K562 (cell line): ENCODE results near the gene ZNF362. TPM values are rescaled to one million over a fixed set of nuclear protein-coding genes. Genes with fewer than 3 reads are reported as not detected.

Experiments
- ATAC-seq: fragments of 200-7000 bp; cut with Tn5 transposase; 3 replicates; pipeline ENCODE4 v1.9.1; 2020; ENCODE audit warnings: moderate library complexity
- BruUV-seq: library from RNA; stranded (reverse); fragments of 400-500 nt; replicated peaks from 2 replicates; lab custom pipeline; 2021; lab: Mats Ljungman, UMichigan
- CTCF ChIA-PET: fragments of 300-600 bp; formaldehyde crosslinking; extraction: SDS; loops from one replicate; lab custom pipeline; 2021; ENCODE audit warnings: low intra/inter-chr PET ratio; lab: Yijun Ruan, JAX
- POLR2A ChIA-PET: fragments of 300-600, 350-650 bp; sonication (Branson Sonifier 250); formaldehyde crosslinking; extraction: SDS; loops from one replicate; lab custom pipeline; 2021; ENCODE audit warnings: antibody characterized with exemption, inconsistent platforms; lab: Yijun Ruan, JAX
- DNase-seq, 4 experiments: peaks; one replicate each; pipeline versions ENCODE4 v3.0.0 to v3.0.0-alpha.2; 2011 to 2018; ENCODE audit warnings: low spot score in 3 of 4, mixed read lengths in 3 of 4; ENCODE audit errors: extremely low read depth in 1 of 4
- FAIRE-seq: peaks from 2 replicates; lab custom pipeline; 2011; peaks lifted over from hg19 to GRCh38; lab: Jason Lieb, UNC
- H2AFZ ChIP-seq: 2 replicates; pipeline ENCODE4 v1.6.0; 2011; ENCODE audit warnings: low read depth, low read length, control low read depth, inconsistent platforms
- H3K27ac ChIP-seq: fragments of 200-600 bp; 3 replicates; pipeline ENCODE4 v1.8.0; 2011; ENCODE audit warnings: low read depth, mild to moderate bottlenecking, control low read depth, inconsistent platforms, low read length, moderate library complexity, mixed read lengths; ENCODE audit errors: extremely low read depth
- H3K27me3 ChIP-seq, 2 experiments: fragments of 300-600 bp in 1 of 2; 2 replicates in 1 of 2; 3 replicates in 1 of 2; pipeline versions ENCODE4 v1.6.0 to v1.8.0; 2011; ENCODE audit warnings: inconsistent platforms in 2 of 2, low read length in 2 of 2, mild to moderate bottlenecking in 1 of 2, mixed read lengths in 1 of 2, moderate library complexity in 1 of 2; ENCODE audit not compliant: control insufficient read depth in 2 of 2, insufficient read depth in 2 of 2
- H3K36me3 ChIP-seq: fragments of 300-600 bp; 3 replicates; pipeline ENCODE4 v1.8.0; 2011; ENCODE audit warnings: mild to moderate bottlenecking, low read length, inconsistent platforms; ENCODE audit not compliant: control insufficient read depth, insufficient read depth
- H3K4me1 ChIP-seq, 2 experiments: fragments of 200-600 bp in 1 of 2; replicated peaks in 1 of 2; 2 replicates in 1 of 2; 3 replicates in 1 of 2; pipeline versions ENCODE4 v1.5.1 to v1.8.0; 2011; ENCODE audit warnings: inconsistent platforms in 2 of 2, low read length in 2 of 2, mild to moderate bottlenecking in 1 of 2, mixed read lengths in 1 of 2, moderate library complexity in 1 of 2; ENCODE audit not compliant: control insufficient read depth in 2 of 2, insufficient read depth in 2 of 2
- H3K4me2 ChIP-seq: 2 replicates; pipeline ENCODE4 v1.6.1; 2011; ENCODE audit warnings: low read length, control low read depth, inconsistent platforms, mixed read lengths; ENCODE audit not compliant: insufficient read depth
- H3K4me3 ChIP-seq: fragments of 200-600 bp; sonication (generic), shearing (Covaris generic); 2 replicates; pipeline ENCODE4 v1.5.1; 2016; ENCODE audit warnings: control low read depth, inconsistent platforms
- H3K79me2 ChIP-seq: fragments of 200-600 bp; 3 replicates; pipeline ENCODE4 v1.8.0; 2011; ENCODE audit warnings: low read length, inconsistent platforms; ENCODE audit not compliant: control insufficient read depth, insufficient read depth
- H3K9ac ChIP-seq, 2 experiments: 2 replicates each; pipeline versions ENCODE4 v1.6.0 to v1.6.1; 2011; ENCODE audit warnings: low read depth in 2 of 2, low read length in 2 of 2, control low read depth in 1 of 2, inconsistent platforms in 1 of 2, mild to moderate bottlenecking in 1 of 2, mixed read lengths in 1 of 2; ENCODE audit not compliant: insufficient read depth in 1 of 2
- H3K9me1 ChIP-seq: one replicate; pipeline ENCODE4 v1.6.0; 2011; ENCODE audit warnings: inconsistent platforms, mild to moderate bottlenecking, low read length, moderate library complexity; ENCODE audit not compliant: control insufficient read depth, insufficient read depth
- H3K9me3 ChIP-seq: replicated peaks from 2 replicates; pipeline ENCODE4 v1.5.1; 2011; ENCODE audit warnings: low read depth, low read length, inconsistent platforms; ENCODE audit not compliant: control insufficient read depth, insufficient read depth
- H4K20me1 ChIP-seq: replicated peaks from 2 replicates; pipeline ENCODE4 v1.6.1; 2011; ENCODE audit warnings: low read length, inconsistent platforms, mixed read lengths; ENCODE audit not compliant: control insufficient read depth, insufficient read depth
- DACH1 ChIP-seq: fragments of 450-650 bp; IDR thresholded peaks from 2 replicates; pipeline ENCODE4 v1.6.1; 2018; ENCODE audit not compliant: partially characterized antibody
- PCBP1 ChIP-seq: fragments of 200-400 bp; formaldehyde crosslinking; IDR thresholded peaks from 2 replicates; pipeline ENCODE4 v1.6.1; 2018; ENCODE audit warnings: mild to moderate bottlenecking, low read depth, low read length; ENCODE audit not compliant: poor library complexity, severe bottlenecking
- PCBP2 ChIP-seq: fragments of 200-400 bp; formaldehyde crosslinking; IDR thresholded peaks from 2 replicates; pipeline ENCODE4 v1.6.1; 2018; ENCODE audit warnings: low read length, low read depth, mild to moderate bottlenecking, moderate library complexity; ENCODE audit not compliant: poor library complexity, severe bottlenecking
- WGBS: fragments of 100-300 bp; shearing (Covaris generic); methylation state at CpG from one replicate; pipeline ENCODE4 v1.1.6; 2016; ENCODE audit warnings: low coverage, mixed read lengths; ENCODE audit not compliant: insufficient coverage; ENCODE audit errors: missing lambda C conversion rate; 5-methylcytosine and 5-hydroxymethylcytosine counted together
- in situ Hi-C: fragments of 300-500 bp; cut with MboI; formaldehyde crosslinking; loops from 4 replicates; pipeline ENCODE4 v1.15.0; 2018; ENCODE audit warnings: inconsistent platforms, mixed read lengths
- intact Hi-C: fragments of 100-400 bp; cut with micrococcal nuclease; formaldehyde crosslinking; loops from 2 replicates; pipeline ENCODE4 v1.14.2; 2022
- polyA plus RNA-seq, 8 experiments: library from polyadenylated mRNA; depleted of rRNA in 4 of 8; stranded (reverse) in 5 of 8; unstranded in 3 of 8; fragments of >200 nt; fragmentation: Nextera tagmentation in 2 of 8; fragmentation: Illumina TruSeq in 1 of 8; extraction: Ambion mirVana in 2 of 8; extraction: Trizol in 1 of 8; gene quantifications; 2 replicates each; pipeline versions ENCODE4 v1.2.1 to v1.2.3, GENCODE V29; 2011 to 2014; ENCODE audit warnings: inconsistent platforms in 1 of 8, missing spikeins in 1 of 8
- total RNA-seq, 7 experiments: library from RNA; depleted of rRNA in 6 of 7; stranded (reverse); fragments of >200 nt in 6 of 7; fragmentation: Illumina TruSeq in 2 of 7; extraction: Trizol in 2 of 7; gene quantifications; 2 replicates each; pipeline versions ENCODE4 v1.2.1 to v1.2.3, GENCODE V29; 2011 to 2021; ENCODE audit warnings: low replicate concordance in 1 of 7
- TF ChIP-seq, protein P1 (sequence below): fragments of 450-650 bp; IDR thresholded peaks from 2 replicates; pipeline ENCODE4 v1.6.1; 2016; ENCODE audit warnings: mild to moderate bottlenecking
- TF ChIP-seq, protein P2 (sequence below): sonication (generic); formaldehyde crosslinking; IDR thresholded peaks from 2 replicates; pipeline ENCODE4 v1.8.0; 2022; ENCODE audit warnings: mild to moderate bottlenecking, missing genetic modification reagents

The ZNF362 gene
- total and polyA plus RNA-seq, 9 of the 15 experiments (the other 6 are each of a cell fraction or from before 2014, with no cell fraction given) = 0.01 to 1.1 (median 0.35) TPM; not detected in 1

DNA sequence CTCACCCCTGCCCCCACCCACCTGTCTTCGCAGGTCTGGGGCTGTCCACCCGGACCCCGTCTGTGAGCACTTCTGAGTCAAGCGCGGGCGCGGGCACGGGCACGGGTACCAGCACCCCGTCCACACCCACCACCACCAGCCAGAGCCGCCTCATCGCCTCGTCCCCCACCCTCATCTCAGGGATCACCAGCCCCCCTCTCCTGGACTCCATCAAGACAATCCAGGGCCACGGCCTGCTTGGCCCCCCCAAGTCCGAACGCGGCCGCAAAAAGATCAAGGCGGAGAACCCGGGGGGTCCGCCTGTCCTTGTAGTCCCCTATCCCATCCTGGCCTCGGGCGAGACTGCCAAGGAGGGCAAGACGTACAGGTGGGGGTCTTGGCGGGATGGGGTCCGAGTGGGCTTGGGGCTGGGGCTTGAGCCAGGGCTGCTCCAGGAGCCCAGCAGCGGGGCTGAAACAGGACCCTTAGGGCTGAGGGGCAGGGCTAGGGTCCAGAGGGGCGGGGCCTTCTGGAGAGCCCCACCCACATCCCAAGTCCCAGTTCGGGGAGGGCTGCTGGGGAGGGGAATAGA, 23.9 kb downstream of the ZNF362 start:
- Histone ChIP-seq H4K20me1 (no peaks in the 10 kb centered on the region; the same call in 1 of the 2 replicates), H3K9me1 (no peaks in the 10 kb centered on the region), H3K4me2 (no peak overlapping the region), H3K79me2 (no peaks in the 10 kb centered on the region), H3K9me3 (no peaks in the 10 kb centered on the region), H3K9ac (no peak overlapping the region)
- ATAC-seq = peak; percentile 77; the same call in 2 of the 3 replicates
- WGBS = 21% methylated on average over 27 of the region's 29 CpGs
- CTCF ChIA-PET = no interaction called here
- in situ Hi-C loops = no loop called here
- TF ChIP-seq, protein P1, sequence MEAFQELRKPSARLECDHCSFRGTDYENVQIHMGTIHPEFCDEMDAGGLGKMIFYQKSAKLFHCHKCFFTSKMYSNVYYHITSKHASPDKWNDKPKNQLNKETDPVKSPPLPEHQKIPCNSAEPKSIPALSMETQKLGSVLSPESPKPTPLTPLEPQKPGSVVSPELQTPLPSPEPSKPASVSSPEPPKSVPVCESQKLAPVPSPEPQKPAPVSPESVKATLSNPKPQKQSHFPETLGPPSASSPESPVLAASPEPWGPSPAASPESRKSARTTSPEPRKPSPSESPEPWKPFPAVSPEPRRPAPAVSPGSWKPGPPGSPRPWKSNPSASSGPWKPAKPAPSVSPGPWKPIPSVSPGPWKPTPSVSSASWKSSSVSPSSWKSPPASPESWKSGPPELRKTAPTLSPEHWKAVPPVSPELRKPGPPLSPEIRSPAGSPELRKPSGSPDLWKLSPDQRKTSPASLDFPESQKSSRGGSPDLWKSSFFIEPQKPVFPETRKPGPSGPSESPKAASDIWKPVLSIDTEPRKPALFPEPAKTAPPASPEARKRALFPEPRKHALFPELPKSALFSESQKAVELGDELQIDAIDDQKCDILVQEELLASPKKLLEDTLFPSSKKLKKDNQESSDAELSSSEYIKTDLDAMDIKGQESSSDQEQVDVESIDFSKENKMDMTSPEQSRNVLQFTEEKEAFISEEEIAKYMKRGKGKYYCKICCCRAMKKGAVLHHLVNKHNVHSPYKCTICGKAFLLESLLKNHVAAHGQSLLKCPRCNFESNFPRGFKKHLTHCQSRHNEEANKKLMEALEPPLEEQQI = no peak
- peak; percentile 57 for TF ChIP-seq PCBP1
- TF ChIP-seq DACH1 = no peak
- TF ChIP-seq PCBP2 = no peak
- TF ChIP-seq, protein P2, sequence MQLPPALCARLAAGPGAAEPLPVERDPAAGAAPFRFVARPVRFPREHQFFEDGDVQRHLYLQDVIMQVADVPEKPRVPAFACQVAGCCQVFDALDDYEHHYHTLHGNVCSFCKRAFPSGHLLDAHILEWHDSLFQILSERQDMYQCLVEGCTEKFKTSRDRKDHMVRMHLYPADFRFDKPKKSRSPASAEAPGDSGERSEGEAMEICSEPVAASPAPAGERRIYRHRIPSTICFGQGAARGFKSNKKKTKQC (CRISPR knock-in tag) = no peak
- TF ChIP-seq, all 486 proteins: peak for 1
- DNase-seq = peak in 3 of 4 experiments; percentile 35 to 47 (median 45)
- intact Hi-C loops = no loop called here
- no peak for FAIRE-seq
- Histone ChIP-seq H3K4me3 (no peak overlapping the region), H3K27ac (no peak overlapping the region), H3K27me3 (peaks cover 31 to 50% of the 10 kb centered on the region in 2 experiments), H3K36me3 (no peaks in the 10 kb centered on the region), H3K4me1 (peaks cover 2 to 21% of the 10 kb centered on the region in 2 experiments; a peak in 4 of 5 replicates), H2AFZ (no peak overlapping the region)
- BruUV-seq = no TSS peak
- POLR2A ChIA-PET = no interaction called here
